ENCODE results near the gene NANOS3. TPM values are rescaled to one million over a fixed set of nuclear protein-coding genes. Genes with fewer than 3 reads are reported as not detected.

The NANOS3 gene
- total RNA-seq, 1 experiment from 2014 or later: 1.1 TPM

- DNase-seq (ENCODE audit: low spot score): no peak
- Mint-ChIP-seq H3K4me3 (no peak overlapping the region), H3K9me3 (no peaks in the 10 kb centered on the region), H3K27ac (no peak overlapping the region), H3K36me3 (no peaks in the 10 kb centered on the region), H3K4me1 (peaks cover 12% of the 10 kb centered on the region), H3K27me3 (ENCODE audit: low read depth) (peaks cover 81% of the 10 kb centered on the region)
- ChIA-PET CTCF (interaction anchor here (1.0 to 1.3 kb wide), 2 partner anchors 183 to 197 kb away, joined by 3 read pairs; partner anchors contain the start of gene MISP3), POLR2A (no interaction called here)
- ATAC-seq: no peak
- no peak for TF ChIP-seq NFATC4 (CRISPR knock-in tag; IDR thresholded peaks at IDR 0.05)
- no peak for TF ChIP-seq HMGXB4 (CRISPR knock-in tag; IDR thresholded peaks at IDR 0.05)
- TF ChIP-seq ZNF416 (CRISPR knock-in tag; IDR thresholded peaks at IDR 0.05): no peak
- no peak for TF ChIP-seq HMGA2 (CRISPR knock-in tag; IDR thresholded peaks at IDR 0.05)
- no peak for TF ChIP-seq SMAD4 (CRISPR knock-in tag; IDR thresholded peaks at IDR 0.05)
- no peak for TF ChIP-seq ATF2 (CRISPR knock-in tag; IDR thresholded peaks at IDR 0.05; ENCODE audit: borderline replicate concordance, low read depth)
- TF ChIP-seq ELF4 (CRISPR knock-in tag; IDR thresholded peaks at IDR 0.05; ENCODE audit: low read depth): no peak
- no peak for TF ChIP-seq USF2 (CRISPR knock-in tag; IDR thresholded peaks at IDR 0.05)
- no peak for TF ChIP-seq TCF7 (CRISPR knock-in tag; IDR thresholded peaks at IDR 0.05; ENCODE audit: low read depth)
- TF ChIP-seq OVOL2 (CRISPR knock-in tag; IDR thresholded peaks at IDR 0.05; ENCODE audit: borderline replicate concordance): no peak
- TF ChIP-seq ZNF425 (CRISPR knock-in tag; conservative IDR thresholded peaks at IDR 0.05): no peak
- no peak for TF ChIP-seq CTCF (IDR thresholded peaks at IDR 0.05)
- TF ChIP-seq MLX (CRISPR knock-in tag; IDR thresholded peaks at IDR 0.05): no peak
- TF ChIP-seq ZNF121 (CRISPR knock-in tag; IDR thresholded peaks at IDR 0.05): no peak
- TF ChIP-seq STAT6 (CRISPR knock-in tag; conservative IDR thresholded peaks at IDR 0.05; ENCODE audit: low read depth): no peak
- no peak for TF ChIP-seq GRHL2 (CRISPR knock-in tag; IDR thresholded peaks at IDR 0.05; ENCODE audit: insufficient replicate concordance, severe bottlenecking)
- no peak for TF ChIP-seq IRF1 (CRISPR knock-in tag; IDR thresholded peaks at IDR 0.05)
- no peak for TF ChIP-seq ZMAT4 (CRISPR knock-in tag; IDR thresholded peaks at IDR 0.05)
- no peak for TF ChIP-seq MYBL2 (CRISPR knock-in tag; IDR thresholded peaks at IDR 0.05)
These were observed 1.1 kb upstream of the NANOS3 start for GRCh38 chr19:13875824-13876223.

All from WTC11 (cell line).